Measurements from ENCODE around the gene CUL2. TPM values are rescaled to one million over a fixed set of nuclear protein-coding genes. Genes with fewer than 3 reads are reported as not detected.
"Not testable (repeated sequence)": the region's sequence is repeated elsewhere in the genome, so short reads cannot be mapped to it uniquely, and the experiment has no call there.

Gene CUL2
- total RNA-seq, 1 donor from 2014 or later: 43.0 TPM

DNA sequence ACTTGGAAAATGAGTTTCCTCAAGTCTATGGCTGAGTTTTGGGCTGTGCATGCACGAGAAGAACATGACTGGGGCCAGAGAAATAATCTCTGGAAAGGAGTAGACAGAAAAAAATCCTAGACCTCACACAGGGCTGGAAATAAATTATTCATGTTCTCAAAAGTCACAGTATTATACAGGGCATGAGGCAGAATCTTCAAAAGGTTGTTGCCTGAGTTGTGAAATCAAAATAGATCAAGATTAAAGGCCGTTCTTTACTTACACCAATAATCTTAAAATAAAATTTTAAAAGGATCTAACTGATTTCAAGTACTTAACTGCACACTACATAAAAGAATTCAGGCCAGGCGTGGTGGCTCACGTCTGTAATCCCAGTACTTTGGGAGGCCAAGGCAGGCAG, 22.4 kb upstream of the CUL2 start:
- Mint-ChIP-seq H3K27me3 (ENCODE audit: low read depth) (no peaks in the 10 kb centered on the region), H3K9me3 (no peaks in the 10 kb centered on the region), H3K4me1 (ENCODE audit: low read depth) (no peaks in the 10 kb centered on the region), H3K4me3 (ENCODE audit: low read depth) (no peak overlapping the region), H3K36me3 (ENCODE audit: low read depth) (no peaks in the 10 kb centered on the region), H3K27ac (no peak overlapping the region)
- no peak for DNase-seq (ENCODE audit: low spot score)
- intact Hi-C loops (cut with micrococcal nuclease): no loop called here

DNA sequence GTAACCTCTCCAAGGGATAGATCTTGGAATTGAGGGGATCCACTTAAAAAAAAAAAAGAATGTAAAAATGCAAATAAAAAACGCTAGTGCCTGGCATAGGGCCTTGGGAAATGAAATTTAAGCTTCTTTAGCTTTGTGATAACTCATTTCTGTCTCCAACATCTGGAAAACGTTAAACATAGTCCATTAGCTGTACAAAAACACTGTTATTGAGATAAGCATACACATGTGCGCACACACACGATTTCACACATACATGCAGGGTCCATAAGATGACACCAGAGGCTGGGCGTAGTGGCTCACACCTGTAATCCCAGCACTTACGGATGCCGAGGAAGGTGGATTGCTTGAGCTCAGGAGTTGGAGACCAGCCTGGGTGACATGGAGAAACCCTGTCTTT, 13.7 kb upstream of the CUL2 start:
- intact Hi-C loops (cut with micrococcal nuclease): no loop called here
- Mint-ChIP-seq H3K4me3 (ENCODE audit: low read depth) (no peak overlapping the region), H3K4me1 (ENCODE audit: low read depth) (no peaks in the 10 kb centered on the region), H3K9me3 (no peaks in the 10 kb centered on the region), H3K36me3 (ENCODE audit: low read depth) (no peaks in the 10 kb centered on the region), H3K27ac (no peak overlapping the region), H3K27me3 (ENCODE audit: low read depth) (peaks cover 6% of the 10 kb centered on the region)
- DNase-seq (ENCODE audit: low spot score): no peak

DNA sequence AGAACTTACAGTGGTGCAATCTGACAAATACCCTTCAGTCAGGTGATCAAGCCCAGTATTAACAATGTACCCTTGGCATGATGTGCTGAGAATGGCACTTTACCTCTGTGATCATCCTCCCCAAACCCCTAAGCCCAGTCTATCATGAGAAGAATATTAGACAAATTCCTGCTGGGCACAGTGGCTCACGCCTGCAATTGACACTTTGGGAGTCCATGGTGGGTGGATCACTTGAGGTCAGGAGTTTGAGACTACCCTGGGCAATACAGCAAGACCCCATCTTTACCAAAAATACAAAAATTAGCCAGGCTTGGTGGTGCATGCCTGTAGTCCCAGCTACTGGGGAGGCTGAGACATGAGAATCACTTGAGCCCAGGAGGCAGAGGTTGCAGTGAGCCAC, 7.4 kb upstream of the CUL2 start:
- H3K27me3 Mint-ChIP-seq (ENCODE audit: low read depth): peaks cover 20% of the 10 kb centered on the region
- H3K36me3 Mint-ChIP-seq (ENCODE audit: low read depth): no peaks in the 10 kb centered on the region
- no peak for DNase-seq (ENCODE audit: low spot score)
- H3K27ac Mint-ChIP-seq: no peak overlapping the region
- no peaks in the 10 kb centered on the region for H3K4me1 Mint-ChIP-seq (ENCODE audit: low read depth)
- intact Hi-C loops (cut with micrococcal nuclease): no loop called here
- H3K4me3 Mint-ChIP-seq (ENCODE audit: low read depth): no peak overlapping the region
- H3K9me3 Mint-ChIP-seq: no peaks in the 10 kb centered on the region

DNA sequence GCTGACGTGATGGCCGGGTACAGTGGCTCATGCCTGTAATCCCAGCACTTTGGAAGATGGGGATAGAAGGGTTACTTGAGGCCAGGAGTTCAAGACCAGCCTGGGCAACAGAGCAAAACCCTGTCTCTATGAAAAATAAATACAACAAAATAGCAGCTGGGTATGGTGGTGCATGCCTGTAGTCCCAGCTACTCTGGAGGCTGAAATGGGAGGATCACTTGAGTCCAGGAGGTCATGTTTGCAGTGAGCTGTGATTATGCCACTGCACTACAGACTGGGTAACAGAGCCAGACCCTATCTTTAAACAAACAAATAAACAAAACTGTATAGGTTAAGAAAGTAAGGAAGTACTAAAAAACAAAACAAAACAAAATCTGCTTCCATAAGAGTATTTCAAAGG, 6.2 kb upstream of the CUL2 start:
- Mint-ChIP-seq H3K27ac (no peak overlapping the region), H3K27me3 (ENCODE audit: low read depth) (peaks cover 20% of the 10 kb centered on the region), H3K4me3 (ENCODE audit: low read depth) (no peak overlapping the region), H3K4me1 (ENCODE audit: low read depth) (peaks cover 2% of the 10 kb centered on the region), H3K36me3 (ENCODE audit: low read depth) (no peaks in the 10 kb centered on the region), H3K9me3 (no peaks in the 10 kb centered on the region)
- no peak for DNase-seq (ENCODE audit: low spot score)
- intact Hi-C loops (cut with micrococcal nuclease): no loop called here

DNA sequence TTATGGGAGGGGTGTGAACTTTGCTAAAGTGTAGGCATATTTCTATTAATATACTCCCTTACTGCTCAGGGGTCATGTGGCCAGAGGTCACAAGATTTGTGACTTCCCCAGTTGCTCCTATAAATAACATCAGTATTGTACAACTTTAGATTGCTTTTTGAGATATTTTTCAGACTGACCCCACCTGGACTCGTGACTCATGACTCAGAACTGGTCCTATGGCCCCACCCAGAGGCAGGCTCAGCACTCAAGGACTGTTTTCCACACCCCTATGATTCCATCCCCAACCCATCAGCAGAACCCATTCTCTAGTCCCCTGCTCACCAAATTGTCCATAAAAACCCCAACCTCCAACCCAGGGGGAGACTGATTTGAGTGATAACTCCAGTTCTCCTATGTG, 2.7 kb upstream of the CUL2 start:
- Mint-ChIP-seq H3K4me3 (ENCODE audit: low read depth) (no peak overlapping the region), H3K9me3 (no peaks in the 10 kb centered on the region), H3K4me1 (ENCODE audit: low read depth) (peaks cover 23% of the 10 kb centered on the region), H3K27me3 (ENCODE audit: low read depth) (peaks cover 9% of the 10 kb centered on the region), H3K36me3 (ENCODE audit: low read depth) (peaks cover 10% of the 10 kb centered on the region), H3K27ac (no peak overlapping the region)
- no peak for DNase-seq (ENCODE audit: low spot score)
- intact Hi-C loops (cut with micrococcal nuclease): loop anchor here (5.0 kb wide), 1 partner anchor 101 kb away; no protein-coding TSS in a partner anchor

DNA sequence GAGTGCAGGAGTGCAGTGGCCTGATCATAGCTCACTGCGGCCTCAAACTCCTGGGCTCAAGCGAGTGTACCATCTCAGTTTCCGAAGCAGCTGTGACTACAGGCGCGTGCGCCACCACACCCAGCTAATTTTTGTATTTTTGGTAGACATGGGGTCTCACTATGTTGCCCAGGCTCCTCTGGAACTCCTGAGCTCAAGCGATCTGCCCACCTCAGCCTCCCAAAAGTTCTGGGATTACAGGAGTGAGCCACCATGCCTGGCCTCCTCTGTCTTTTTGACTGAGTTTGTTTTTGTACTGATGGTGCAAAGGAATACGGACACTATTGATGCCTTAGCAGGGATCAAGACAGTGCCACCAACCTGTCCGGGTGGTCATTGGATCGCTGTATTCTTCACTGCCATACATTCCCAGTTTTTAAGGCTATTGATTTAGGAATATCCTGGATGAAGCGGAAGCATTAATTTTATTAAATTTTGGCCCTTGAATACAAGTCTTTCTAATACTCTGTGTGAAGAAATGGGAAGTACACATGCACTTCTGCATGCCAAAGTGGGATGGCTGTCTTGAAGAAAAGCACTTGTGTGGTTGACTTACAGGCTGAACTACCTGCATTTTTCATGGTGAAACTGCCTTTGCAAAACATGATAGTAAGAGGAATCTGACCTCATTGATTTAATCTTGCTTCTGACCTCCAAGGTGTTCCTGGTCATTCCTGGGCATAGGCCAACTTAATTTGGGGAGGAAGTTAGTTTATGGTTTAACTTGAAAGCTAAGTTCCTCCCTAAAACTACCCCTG, 2.1 kb upstream of the CUL2 start:
- H3K4me3 Mint-ChIP-seq (ENCODE audit: low read depth): no peak overlapping the region
- intact Hi-C loops (cut with micrococcal nuclease): loop anchor here (2.0 to 5.0 kb wide), 2 partner anchors 35 to 100 kb away; partner anchors contain the start of gene CREM
- peaks cover 29% of the 10 kb centered on the region for H3K4me1 Mint-ChIP-seq (ENCODE audit: low read depth)
- no peak overlapping the region for H3K27ac Mint-ChIP-seq
- peaks cover 17% of the 10 kb centered on the region for H3K36me3 Mint-ChIP-seq (ENCODE audit: low read depth)
- no peak for DNase-seq (ENCODE audit: low spot score)
- no peaks in the 10 kb centered on the region for H3K9me3 Mint-ChIP-seq
- H3K27me3 Mint-ChIP-seq (ENCODE audit: low read depth): peaks cover 6% of the 10 kb centered on the region

DNA sequence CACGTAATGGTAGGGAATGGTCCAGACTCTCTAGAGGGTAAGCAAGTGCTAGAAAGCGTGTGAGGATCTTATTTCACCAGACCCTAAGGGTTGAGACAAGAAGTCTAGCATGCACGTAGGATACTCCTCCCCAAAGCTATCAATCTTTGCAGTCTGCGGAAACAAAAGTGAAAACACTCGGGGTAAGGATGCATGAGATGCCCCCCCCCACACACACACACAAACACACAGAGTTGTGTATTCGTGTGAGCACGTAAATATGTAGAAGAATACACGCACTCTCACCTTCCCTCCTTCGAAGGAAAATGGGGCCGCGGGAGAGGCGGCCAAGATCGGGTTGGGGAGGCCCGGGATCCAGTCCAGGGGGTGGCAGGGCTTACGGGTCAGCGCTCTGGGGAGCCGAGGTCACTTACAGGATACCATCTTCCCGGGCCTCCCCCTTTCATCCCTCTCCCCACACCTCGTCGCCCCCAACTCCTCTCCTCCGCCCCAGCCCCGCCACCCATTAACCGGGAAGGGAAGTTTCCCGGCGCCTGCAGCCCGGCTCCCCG, 455 bp downstream of the CUL2 start:
- intact Hi-C loops (cut with micrococcal nuclease): loop anchor here (2.0 to 5.0 kb wide), 2 partner anchors 37 to 97 kb away; partner anchors contain the start of gene CREM
- Mint-ChIP-seq H3K9me3 (no peaks in the 10 kb centered on the region), H3K27me3 (ENCODE audit: low read depth) (no peaks in the 10 kb centered on the region), H3K27ac (peak overlapping the region; percentile 90), H3K4me1 (ENCODE audit: low read depth) (peaks cover 35% of the 10 kb centered on the region), H3K36me3 (ENCODE audit: low read depth) (peaks cover 27% of the 10 kb centered on the region), H3K4me3 (ENCODE audit: low read depth) (peak overlapping the region; percentile 94)
- DNase-seq (ENCODE audit: low spot score): peak; percentile 23

DNA sequence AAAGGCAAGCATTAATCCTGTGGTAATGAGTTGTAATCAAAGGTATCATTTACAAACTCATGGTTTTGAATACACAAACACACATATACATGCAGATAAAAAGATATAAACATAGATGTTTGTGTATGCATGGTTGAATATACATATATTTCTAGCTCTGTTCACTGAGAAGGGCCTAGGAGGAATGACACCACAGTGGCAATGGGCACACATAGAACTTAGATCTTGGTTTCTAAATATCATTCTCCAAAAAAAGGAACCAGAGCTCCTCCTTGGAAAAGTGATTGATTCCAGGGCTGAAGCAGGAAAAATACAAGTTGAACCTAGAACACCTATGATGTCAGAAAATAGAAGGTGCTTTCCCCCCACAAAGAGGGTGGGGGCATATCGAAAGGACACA, 6.9 kb downstream of the CUL2 start:
- no peak for DNase-seq (ENCODE audit: low spot score)
- Mint-ChIP-seq H3K4me3 (ENCODE audit: low read depth) (no peak overlapping the region), H3K4me1 (ENCODE audit: low read depth) (peaks cover 23% of the 10 kb centered on the region), H3K36me3 (ENCODE audit: low read depth) (peaks cover 55% of the 10 kb centered on the region), H3K9me3 (peaks cover 6% of the 10 kb centered on the region), H3K27me3 (ENCODE audit: low read depth) (no peaks in the 10 kb centered on the region), H3K27ac (no peak overlapping the region)
- intact Hi-C loops (cut with micrococcal nuclease): no loop called here

DNA sequence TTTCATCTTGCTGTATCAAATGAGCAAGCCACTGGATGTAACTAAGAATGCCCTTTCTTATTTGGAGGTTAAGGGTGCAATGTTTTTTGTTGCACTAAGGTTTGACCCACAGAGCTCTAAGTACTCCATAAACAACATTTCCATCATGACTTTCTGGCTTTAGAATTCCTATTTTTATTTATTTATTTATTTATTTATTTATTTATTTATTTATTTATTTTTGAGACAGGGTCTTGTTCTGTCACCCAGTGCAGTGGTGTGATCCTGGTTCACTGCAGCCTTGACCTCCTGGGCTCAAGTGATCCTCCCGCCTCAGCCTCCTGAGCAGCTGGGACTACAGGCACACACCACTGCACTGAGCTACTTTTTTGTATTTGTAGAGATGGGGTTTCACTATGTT, 9.9 kb downstream of the CUL2 start:
- intact Hi-C loops (cut with micrococcal nuclease); H3K4me1 Mint-ChIP-seq (ENCODE audit: low read depth); H3K4me3 Mint-ChIP-seq (ENCODE audit: low read depth): not testable (repeated sequence)

DNA sequence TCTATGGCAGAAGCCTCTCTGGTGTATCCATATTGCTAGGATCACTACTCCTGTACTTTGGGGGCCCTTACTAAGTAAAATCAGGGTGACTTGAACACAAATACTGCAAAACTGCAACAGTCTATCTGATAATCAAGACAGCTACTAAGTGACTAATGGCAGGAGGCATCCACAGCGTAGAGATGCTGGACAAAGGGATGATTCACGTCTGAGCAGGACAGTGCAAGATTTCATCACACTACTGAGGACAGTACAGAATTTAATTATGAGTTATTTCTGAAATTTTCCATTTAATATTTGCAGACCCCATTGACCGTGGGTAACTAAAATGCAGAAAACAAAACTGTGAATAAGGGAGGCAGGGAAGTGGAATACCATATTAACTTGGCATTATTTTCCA, 10.4 kb downstream of the CUL2 start:
- DNase-seq (ENCODE audit: low spot score): no peak
- no peaks in the 10 kb centered on the region for H3K27me3 Mint-ChIP-seq (ENCODE audit: low read depth)
- no peak overlapping the region for H3K4me3 Mint-ChIP-seq (ENCODE audit: low read depth)
- H3K27ac Mint-ChIP-seq: no peak overlapping the region
- peaks cover 8% of the 10 kb centered on the region for H3K4me1 Mint-ChIP-seq (ENCODE audit: low read depth)
- intact Hi-C loops (cut with micrococcal nuclease): no loop called here
- H3K36me3 Mint-ChIP-seq (ENCODE audit: low read depth): peaks cover 35% of the 10 kb centered on the region
- H3K9me3 Mint-ChIP-seq: peaks cover 6% of the 10 kb centered on the region

More for the DNA sequence above, 9.9 kb downstream of the CUL2 start:
- H3K27me3 Mint-ChIP-seq (ENCODE audit: low read depth); H3K27ac Mint-ChIP-seq; DNase-seq (ENCODE audit: low spot score); H3K9me3 Mint-ChIP-seq: not testable (repeated sequence)
- peaks cover 35% of the 10 kb centered on the region for H3K36me3 Mint-ChIP-seq (ENCODE audit: low read depth)

DNA sequence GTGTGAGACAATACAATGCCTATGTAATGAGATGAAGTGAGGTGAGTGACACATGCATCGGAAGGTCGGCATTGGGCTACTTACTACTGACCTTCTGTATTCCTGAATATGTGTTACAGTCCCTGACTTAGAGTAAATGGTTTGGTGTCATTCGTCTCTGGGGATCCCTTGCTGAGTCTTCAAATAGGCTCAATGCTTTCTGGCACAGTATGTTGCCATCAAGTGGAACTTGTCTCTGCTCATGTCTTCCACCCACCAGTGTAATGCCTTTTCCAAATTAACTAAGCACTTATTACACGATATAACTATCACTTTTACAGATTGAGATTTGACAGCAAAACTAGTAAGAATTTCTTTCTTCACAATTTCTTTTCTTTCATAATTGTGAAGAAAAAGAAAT, 10.9 kb downstream of the CUL2 start:
- Mint-ChIP-seq H3K36me3 (ENCODE audit: low read depth) (peaks cover 34% of the 10 kb centered on the region), H3K4me3 (ENCODE audit: low read depth) (no peak overlapping the region), H3K27me3 (ENCODE audit: low read depth) (no peaks in the 10 kb centered on the region), H3K4me1 (ENCODE audit: low read depth) (peaks cover 7% of the 10 kb centered on the region), H3K27ac (no peak overlapping the region), H3K9me3 (peaks cover 6% of the 10 kb centered on the region)
- DNase-seq (ENCODE audit: low spot score): no peak
- intact Hi-C loops (cut with micrococcal nuclease): no loop called here

DNA sequence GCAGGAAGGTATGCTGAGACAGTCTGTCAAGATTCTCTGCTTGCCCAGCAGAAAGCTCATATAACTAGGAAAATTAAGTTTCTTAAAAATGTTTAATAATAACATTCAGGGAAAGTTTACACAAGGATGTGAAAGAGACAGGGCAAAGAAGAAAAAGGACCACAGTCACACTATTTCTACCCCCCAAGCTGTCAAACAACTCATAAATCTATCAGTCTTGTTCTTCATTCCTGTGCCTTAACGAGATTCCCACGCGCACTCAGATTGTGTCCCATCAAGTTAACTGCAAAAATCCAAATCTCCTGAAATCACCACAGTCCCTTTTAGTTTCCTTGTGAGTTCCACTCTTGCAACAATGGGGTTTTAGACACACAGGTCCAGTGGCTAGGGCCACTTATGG, 14.9 kb downstream of the CUL2 start:
- H3K9me3 Mint-ChIP-seq: no peaks in the 10 kb centered on the region

DNA sequence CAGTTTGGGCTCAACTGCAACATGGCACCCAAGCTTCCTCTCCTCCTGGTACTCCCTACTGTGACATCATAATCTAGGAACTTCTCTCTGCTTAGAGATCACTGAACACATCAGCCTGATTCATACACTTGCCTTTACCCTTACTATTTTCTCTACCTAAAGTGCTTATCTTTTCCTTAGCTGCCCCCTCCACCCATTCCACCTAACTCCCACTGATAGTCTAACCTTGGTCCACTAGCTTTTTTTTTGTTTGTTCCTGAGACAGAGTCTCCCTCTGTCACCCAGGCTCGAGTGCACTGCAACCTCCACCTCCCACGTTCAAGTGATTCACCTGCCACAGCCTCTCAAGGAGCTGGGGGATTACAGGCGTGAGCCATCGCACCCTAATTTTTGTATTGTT, 15.9 kb downstream of the CUL2 start:
- H3K27me3 Mint-ChIP-seq (ENCODE audit: low read depth): no peaks in the 10 kb centered on the region
- H3K36me3 Mint-ChIP-seq (ENCODE audit: low read depth): peaks cover 24% of the 10 kb centered on the region
- intact Hi-C loops (cut with micrococcal nuclease): no loop called here
- peak overlapping the region; percentile 8 for H3K27ac Mint-ChIP-seq
- H3K9me3 Mint-ChIP-seq: no peaks in the 10 kb centered on the region
- H3K4me1 Mint-ChIP-seq (ENCODE audit: low read depth): peaks cover 5% of the 10 kb centered on the region
- no peak overlapping the region for H3K4me3 Mint-ChIP-seq (ENCODE audit: low read depth)
- DNase-seq (ENCODE audit: low spot score): no peak

More for the DNA sequence above, 14.9 kb downstream of the CUL2 start:
- H3K4me1 Mint-ChIP-seq (ENCODE audit: low read depth): peaks cover 5% of the 10 kb centered on the region
- H3K36me3 Mint-ChIP-seq (ENCODE audit: low read depth): peaks cover 16% of the 10 kb centered on the region
- DNase-seq (ENCODE audit: low spot score): no peak
- H3K27me3 Mint-ChIP-seq (ENCODE audit: low read depth): no peaks in the 10 kb centered on the region
- intact Hi-C loops (cut with micrococcal nuclease): no loop called here
- no peak overlapping the region for H3K4me3 Mint-ChIP-seq (ENCODE audit: low read depth)
- no peak overlapping the region for H3K27ac Mint-ChIP-seq

Data from activated T-helper 2 cell treated with anti-CD3 and anti-CD28 coated beads, Interferon-gamma antibody, Interleukin-2, Interleukin-4, amounts not matched to agents 10 μg/mL and 5 μg/mL and 100 μg/mL, durations not matched to agents 14 hours and 24 hours and 36 hours (primary cell).